GM12872 (cell line): ENCODE data around the gene KRTAP5-3.

Source experiments
- CTCF ChIP-seq: IDR thresholded peaks from 3 replicates; pipeline ENCODE4 v1.5.1; 2011; ENCODE audit warnings: low read depth, mild to moderate bottlenecking, low read length, moderate library complexity; ENCODE audit not compliant: insufficient read depth

The KRTAP5-3 gene

DNA sequence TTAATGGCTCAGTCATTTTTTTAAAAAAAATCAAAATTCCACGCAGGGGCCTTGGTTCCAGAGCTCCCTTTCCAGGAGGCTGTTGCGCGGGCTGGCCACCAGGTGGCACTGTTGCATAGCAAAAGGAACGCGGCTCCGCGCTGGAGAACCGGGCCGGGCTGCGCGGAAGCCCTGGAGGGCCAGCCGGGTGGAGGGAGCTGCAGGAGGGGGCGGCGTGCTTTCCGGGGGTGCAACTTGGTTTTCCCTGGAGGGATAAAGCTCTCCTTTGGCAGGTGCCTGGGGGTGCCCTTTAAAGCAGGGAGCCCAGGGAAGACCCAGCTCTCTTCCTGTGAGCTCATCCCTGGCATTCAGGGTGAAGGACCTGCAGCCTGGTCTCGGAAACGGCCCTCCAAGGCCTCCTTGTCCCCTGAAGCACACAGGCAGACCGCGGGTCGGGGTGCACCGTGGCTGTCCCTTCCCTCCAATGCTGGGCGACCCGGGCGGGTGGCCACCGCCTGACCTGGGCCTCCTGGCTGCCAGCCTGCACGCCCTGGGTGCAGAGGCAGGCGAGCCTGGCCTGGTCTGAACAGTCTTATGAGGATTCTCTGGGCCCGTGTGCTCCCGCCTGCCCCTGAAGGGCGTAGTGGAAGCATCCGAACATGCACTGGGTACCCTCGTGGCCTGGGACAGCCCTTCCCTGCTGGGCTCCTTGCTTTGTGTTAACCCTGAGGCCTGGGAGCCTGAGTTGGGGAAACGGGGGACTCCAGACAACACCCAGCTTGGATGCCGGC is 44.7 kb upstream of the KRTAP5-3 start:
- TF ChIP-seq CTCF, result peak; percentile 87

DNA sequence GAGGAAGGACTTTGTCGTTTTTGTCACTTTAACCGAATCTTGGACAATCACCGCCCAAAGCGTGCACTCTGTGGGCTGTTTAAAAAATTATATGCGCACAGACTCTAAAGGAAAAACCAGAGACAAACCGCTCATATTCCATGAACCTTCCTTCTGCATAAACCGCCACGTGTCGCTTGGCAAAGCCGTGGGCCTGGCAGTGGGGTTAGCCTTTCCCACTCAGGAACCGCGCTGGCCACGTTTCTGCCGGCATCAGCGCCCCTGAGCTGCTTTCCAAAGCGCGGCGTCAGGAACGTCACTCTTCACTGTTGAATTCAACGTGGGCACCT is 44.1 kb upstream of the KRTAP5-3 start:
- no peak for TF ChIP-seq CTCF

DNA sequence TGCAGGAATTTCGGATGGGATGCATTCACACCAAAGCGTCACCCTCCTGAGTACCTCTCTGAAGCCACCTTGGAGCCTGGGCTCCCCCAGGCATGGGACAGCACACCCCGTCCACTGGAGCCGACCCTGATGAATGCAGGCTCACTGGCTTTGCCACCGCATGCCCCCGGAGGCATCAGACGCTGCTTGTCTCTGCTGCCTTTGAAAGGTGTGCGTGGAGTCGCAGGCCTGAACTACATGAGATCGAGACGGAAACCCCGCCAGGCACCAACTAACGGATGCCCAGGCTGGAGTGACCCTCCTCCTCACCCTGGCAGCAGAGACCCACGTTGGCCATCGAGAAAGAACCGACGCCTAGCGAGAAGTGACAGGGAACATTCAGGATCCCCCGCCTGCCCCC is 43.8 kb upstream of the KRTAP5-3 start:
- TF ChIP-seq CTCF, result no peak

- no peak for TF ChIP-seq CTCF
Observed at GRCh38 chr11:1651411-1651980, 43.2 kb upstream of the KRTAP5-3 start.

DNA sequence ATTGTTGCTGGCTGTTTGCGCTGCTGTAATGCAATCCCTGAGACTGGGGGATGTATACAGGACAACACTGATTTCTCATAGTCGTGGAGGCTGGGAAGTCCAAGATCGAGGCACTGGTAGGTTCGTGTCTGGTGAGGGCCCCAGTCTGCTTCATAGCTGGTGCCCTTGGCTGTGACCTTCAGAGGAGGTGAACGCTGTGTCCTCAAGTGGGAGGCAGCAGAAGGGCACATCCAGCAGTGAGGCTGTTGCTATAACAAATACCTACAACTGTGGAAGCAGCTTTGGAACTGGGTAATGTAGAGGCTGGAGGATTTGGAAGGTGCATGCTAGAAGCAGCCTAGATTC is 42.6 kb upstream of the KRTAP5-3 start:
- TF ChIP-seq CTCF, result no peak

DNA sequence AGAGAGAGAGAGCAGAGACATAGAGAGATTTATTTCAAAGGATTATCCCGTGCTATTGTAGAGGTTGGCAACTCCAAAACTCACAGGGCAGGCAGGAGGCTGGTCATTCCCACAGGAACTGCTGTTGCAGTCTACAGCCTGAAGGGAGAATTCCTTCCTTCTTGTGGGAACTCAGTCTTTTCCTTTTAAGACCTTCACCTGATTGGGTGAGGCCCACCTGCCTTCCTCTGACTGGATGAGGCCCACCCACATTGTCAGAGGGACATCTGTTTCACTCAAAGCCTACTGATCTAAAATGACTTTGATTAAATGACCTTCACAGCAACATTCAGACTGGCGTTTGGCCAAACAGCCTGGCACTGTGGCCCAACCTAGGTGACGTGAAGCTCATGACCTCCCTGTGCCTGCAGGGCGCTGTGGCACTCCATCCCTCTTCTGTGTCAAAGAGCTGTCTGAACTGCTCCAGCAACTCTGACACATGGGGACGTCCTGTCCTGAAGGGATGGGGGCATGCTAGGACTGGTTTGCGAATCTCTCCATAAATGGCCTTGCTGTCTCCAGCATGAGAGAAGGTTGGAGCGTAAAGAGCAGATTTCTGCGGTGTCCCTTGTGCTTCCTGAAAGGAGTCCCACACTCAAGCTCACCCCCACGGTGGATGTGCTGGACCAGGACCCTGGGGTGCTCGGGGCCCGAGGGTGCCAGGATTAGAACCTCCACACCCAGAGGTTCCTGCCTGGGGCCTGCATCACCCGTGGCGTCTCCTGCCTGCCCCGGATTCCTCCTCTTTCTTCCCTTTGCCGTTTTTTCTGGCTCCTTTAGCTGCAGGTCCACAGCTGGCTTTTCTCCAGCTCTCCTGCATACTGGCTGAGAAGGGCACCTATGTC is 42.0 kb upstream of the KRTAP5-3 start:
- TF ChIP-seq CTCF, result no peak

DNA sequence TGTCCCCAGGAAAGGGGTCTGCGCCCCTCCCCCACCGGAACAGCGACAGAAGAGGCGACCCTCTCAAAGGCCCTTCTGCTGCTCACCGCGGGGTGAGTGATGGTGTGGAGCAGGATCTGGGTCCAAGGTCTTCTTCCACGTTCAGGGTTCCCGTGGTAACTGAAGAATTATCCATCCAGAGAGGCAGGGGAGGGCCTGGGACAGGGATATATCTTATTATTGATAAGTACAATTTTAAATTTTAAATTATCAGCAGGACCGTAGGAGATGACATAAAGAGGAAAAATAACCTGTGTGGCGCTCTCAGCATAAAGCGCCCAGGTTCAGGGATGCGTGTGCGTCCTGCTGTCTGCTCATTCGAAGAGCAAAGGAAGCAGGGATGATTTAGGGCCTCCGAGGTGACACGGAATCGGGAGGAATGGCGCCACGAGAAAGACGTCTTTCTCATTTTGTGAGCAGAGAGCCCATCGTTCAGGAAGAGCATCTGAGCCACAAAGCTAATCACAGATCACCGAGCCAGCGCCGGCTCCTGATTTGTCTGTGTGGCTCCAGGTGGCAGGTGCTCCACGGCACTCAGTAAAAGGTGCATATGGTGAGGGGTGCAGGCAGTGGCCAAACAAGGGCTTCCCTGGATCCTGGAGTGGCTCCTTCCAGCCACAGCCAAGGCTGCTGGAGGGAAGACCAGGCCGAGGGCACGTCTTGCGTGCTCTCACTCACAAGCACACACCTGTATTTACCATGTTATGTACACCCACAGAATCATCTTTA is 40.6 kb upstream of the KRTAP5-3 start:
- no peak for TF ChIP-seq CTCF
